OCI-M2 (cell line): Measurements from ENCODE around the gene HEYL.
"Not testable (repeated sequence)": the region's sequence is repeated elsewhere in the genome, so short reads cannot be mapped to it uniquely, and the experiment has no call there.

Source experiments
- DNase-seq: peaks from one replicate; lab custom pipeline; 2025; ENCODE audit not compliant: unreplicated experiment; lab: John Stamatoyannopoulos, UW

The HEYL gene

DNA sequence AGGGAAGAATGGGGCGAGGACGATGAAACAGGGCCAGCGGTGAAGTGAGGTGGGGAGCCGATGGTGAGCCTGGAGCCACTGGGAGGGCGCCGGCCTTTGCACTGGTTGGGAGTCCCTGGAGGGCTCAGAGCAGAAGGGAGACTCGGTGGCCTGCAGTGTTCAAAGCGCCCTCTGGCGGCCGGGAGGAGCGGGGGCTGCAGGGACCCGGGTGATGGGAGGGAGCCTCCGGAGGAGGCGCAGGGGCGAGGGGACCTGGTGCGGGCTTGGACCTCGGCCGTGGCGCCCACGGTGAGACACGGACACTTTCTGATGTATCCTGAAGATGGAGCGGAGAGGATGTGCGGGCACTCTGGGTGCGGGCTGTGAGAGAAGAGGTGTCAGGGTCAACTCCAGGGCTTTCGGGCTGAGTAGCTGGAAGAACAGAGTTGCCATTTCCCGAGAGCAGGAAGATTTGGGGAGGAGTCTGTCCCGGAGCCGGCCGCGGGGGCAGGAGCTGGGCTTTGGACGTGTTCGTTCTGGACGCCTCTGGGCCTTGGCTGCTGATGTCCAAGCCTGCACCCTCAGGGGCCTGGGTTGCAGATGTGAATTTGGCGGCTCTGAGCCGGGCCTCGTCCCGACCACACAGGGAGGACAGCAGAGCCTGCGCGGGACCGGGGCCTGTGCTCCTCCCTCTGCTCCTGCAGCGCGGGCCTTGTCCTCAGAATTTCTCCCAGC is 29.7 kb downstream of the HEYL start:
- DNase-seq: no peak

GRCh38 chr1:39608921-39609320 is 30.5 kb downstream of the HEYL start:
- DNase-seq: no peak

DNA sequence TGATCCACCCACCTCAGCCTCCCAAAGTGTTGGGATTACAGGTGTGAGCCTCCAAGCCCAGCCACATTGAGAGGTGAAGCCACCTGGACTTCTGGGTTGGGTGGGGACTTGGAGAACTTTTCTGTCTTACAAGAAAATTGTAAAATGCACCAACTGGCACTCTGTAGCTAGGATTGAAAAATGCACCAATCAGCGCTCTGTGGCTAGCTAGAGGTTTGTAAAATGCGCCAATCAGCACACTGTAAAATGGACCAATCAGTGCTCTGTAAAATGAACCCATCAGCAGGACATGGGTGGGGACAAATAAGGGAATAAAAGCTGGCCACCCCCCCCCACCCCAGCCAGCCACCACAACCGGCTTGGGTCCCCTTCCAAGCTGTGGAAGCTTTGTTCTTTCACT is 35.8 kb downstream of the HEYL start:
- DNase-seq: not testable (repeated sequence)

GRCh38 chr1:39601667-39602255 is 37.7 kb downstream of the HEYL start:
- DNase-seq: not testable (repeated sequence)

GRCh38 chr1:39596163-39596562 is 43.3 kb downstream of the HEYL start:
- DNase-seq: no peak

GRCh38 chr1:39593386-39593785 is 46.1 kb downstream of the HEYL start:
- no peak for DNase-seq

DNA sequence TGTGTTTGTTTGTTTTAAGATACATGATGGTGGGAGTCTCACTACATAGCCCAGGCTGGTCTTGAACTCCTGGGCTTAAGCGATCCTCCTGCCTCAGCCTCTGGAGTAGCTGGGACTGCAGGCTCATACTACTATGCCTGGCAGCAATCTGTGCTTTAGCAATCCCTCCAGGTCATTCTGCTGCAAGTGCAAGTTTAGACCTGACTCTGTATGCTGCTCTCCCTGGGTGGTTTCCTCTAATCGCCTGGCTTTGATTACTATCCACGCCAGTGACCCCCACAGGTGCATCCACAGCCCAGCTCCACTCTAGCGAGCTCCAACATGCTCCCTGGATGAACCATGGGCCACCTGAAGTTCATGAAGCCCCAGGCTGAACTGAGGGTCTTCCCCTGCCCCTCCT is 47.4 kb downstream of the HEYL start:
- no peak for DNase-seq

GRCh38 chr1:39590546-39590945 is 48.9 kb downstream of the HEYL start:
- DNase-seq: no peak

DNA sequence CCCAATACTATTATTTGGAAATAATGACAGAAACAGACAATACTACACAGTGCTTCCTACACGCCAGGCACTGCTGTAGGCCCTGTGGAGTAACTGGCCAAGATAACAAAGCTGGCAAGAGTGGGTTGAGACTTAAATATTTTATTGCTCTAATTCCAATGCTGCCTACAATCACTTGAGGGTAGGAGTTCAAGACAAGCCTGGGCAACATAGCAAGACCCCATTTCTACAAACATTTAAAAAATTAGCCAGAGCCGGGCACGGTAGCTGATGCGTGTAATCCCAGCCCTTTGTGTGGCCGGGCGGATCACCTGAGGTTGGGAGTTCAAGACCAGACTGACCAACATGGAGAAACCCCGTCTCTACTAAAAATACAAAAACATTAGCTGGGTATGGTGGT is 53.5 kb downstream of the HEYL start:
- DNase-seq: no peak

- DNase-seq: no peak
Measured at GRCh38 chr1:39576016-39576657, 63.3 kb downstream of the HEYL start.

- DNase-seq: no peak
Measured at GRCh38 chr1:39575191-39576015, 64.0 kb downstream of the HEYL start.

DNA sequence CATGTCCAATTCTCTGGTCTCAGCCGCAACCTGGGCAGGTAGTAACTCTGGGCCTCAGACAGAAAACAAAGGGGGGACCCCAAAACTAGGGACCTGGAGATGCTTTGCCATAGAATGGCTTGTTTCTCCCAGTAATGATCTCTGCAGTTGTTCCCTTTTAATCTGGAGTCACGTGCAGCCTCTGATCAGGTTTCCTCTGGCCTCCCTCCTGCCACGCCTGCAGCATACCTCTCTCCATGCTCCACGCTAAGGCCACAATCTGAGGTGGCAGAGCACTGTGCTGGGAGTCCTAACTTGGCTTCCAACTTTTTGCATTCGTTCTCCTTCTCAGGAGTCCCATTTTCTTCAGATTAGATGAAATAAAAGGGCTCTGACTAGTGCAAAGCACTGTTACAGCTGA is 64.8 kb downstream of the HEYL start:
- no peak for DNase-seq
